ENCODE results near the gene COPZ2. TPM values are rescaled to one million over a fixed set of nuclear protein-coding genes. Genes with fewer than 3 reads are reported as not detected.
A peak's percentile ranks its signal among the peaks of the same experiment; 100 is the strongest.

The COPZ2 gene
- total and polyA plus RNA-seq, 9 of the 15 experiments (the other 6 are each of a cell fraction or from before 2014, with no cell fraction given): 0.22 to 0.49 TPM; not detected in 7

- in situ Hi-C loops (cut with MboI): no loop called here
- TF ChIP-seq FOXO4 (CRISPR knock-in tag; IDR thresholded peaks at IDR 0.05) (no peak), SMAD4 (CRISPR knock-in tag; conservative IDR thresholded peaks at IDR 0.05) (peak; percentile 40; the same call in 1 of the 2 replicates), HNRNPLL (IDR thresholded peaks at IDR 0.05; ENCODE audit: low read depth, low read length, poor library complexity, severe bottlenecking) (peak; percentile 80), NRF1 (conservative IDR thresholded peaks at IDR 0.05 in 1 of 2, IDR thresholded peaks at IDR 0.05 in 1 of 2) (0 out of 4 replicates have a peak, but pooled peaks of 1 of the 2 experiments have one; percentile 16), CREM (IDR thresholded peaks at IDR 0.05; ENCODE audit: low read depth) (no peak), BMI1 (IDR thresholded peaks at IDR 0.05; ENCODE audit: low read length) (peak; percentile 69), CTCF (IDR thresholded peaks at IDR 0.05 in 2 of 3, conservative IDR thresholded peaks at IDR 0.05 in 1 of 3; ENCODE audit: insufficient read depth in 2 of 3, low read depth in 1 of 3, low read length in 3 of 3) (0 out of 6 replicates have a peak, but pooled peaks of 1 of the 3 experiments have one; percentile 3), SRSF3 (IDR thresholded peaks at IDR 0.05; ENCODE audit: insufficient read depth, low read length) (no peak), KLF1 (tag; IDR thresholded peaks at IDR 0.05) (no peak), DPF2 (IDR thresholded peaks at IDR 0.05) (no peak), ZNF561 (CRISPR knock-in tag; conservative IDR thresholded peaks at IDR 0.05) (no peak), RFX1 (IDR thresholded peaks at IDR 0.05) (peak; percentile 91), TCF7L2 (IDR thresholded peaks at IDR 0.05; ENCODE audit: low read depth, low read length) (no peak), ZBTB33 (CRISPR knock-in tag; IDR thresholded peaks at IDR 0.05) (peak; percentile 70), THAP7 (CRISPR knock-in tag; IDR thresholded peaks at IDR 0.05) (no peak), ZNF384 (IDR thresholded peaks at IDR 0.05; ENCODE audit: low read depth, low read length) (no peak), SIN3B (IDR thresholded peaks at IDR 0.05; ENCODE audit: low read depth) (no peak)
Measured at GRCh38 chr17:48012151-48012520, 25.5 kb downstream of the COPZ2 start.

More at GRCh38 chr17:48012151-48012520, 25.5 kb downstream of the COPZ2 start:
- Histone ChIP-seq H3K9me3 (replicated peaks; ENCODE audit: control insufficient read depth, insufficient read depth, low read depth, low read length) (no peaks in the 10 kb centered on the region; the same call in 1 of the 2 replicates), H2AFZ (ENCODE audit: low read depth, low read length) (peak overlapping the region; percentile 92), H3K9ac (ENCODE audit: insufficient read depth in 1 of 2, low read depth in 2 of 2, low read length in 2 of 2) (no peak overlapping the region), H3K9me1 (ENCODE audit: control insufficient read depth, insufficient read depth, low read length) (no peaks in the 10 kb centered on the region), H3K36me3 (ENCODE audit: control insufficient read depth, insufficient read depth, low read length) (no peaks in the 10 kb centered on the region), H3K4me3 (peak overlapping the region; percentile 12; the same call in 1 of the 2 replicates), H3K79me2 (ENCODE audit: control insufficient read depth, insufficient read depth, low read length) (no peaks in the 10 kb centered on the region), H3K4me2 (ENCODE audit: insufficient read depth, low read length) (peak overlapping the region; percentile 69), H3K27ac (ENCODE audit: extremely low read depth, low read depth, low read length) (no peak overlapping the region), H3K4me1 (replicated peaks in 1 of 2; ENCODE audit: control insufficient read depth in 2 of 2, insufficient read depth in 2 of 2, low read length in 2 of 2) (peaks cover 22 to 23% of the 10 kb centered on the region in 2 experiments), H4K20me1 (replicated peaks; ENCODE audit: control insufficient read depth, insufficient read depth, low read length) (no peaks in the 10 kb centered on the region), H3K27me3 (ENCODE audit: control insufficient read depth in 2 of 2, insufficient read depth in 2 of 2, low read length in 2 of 2) (no peaks in the 10 kb centered on the region)
- FAIRE-seq (no peak), DNase-seq (ENCODE audit: extremely low read depth in 1 of 4, low spot score in 3 of 4) (peak; percentile 74 to 91 (median 84)), ATAC-seq (peak; percentile 69)
- ChIA-PET CTCF (ENCODE audit: low intra/inter-chr PET ratio) (interaction anchor here (0.6 to 1.7 kb wide), 2 partner anchors 119 to 580 kb away, joined by 3 to 6 read pairs; no protein-coding TSS in a partner anchor), POLR2A (interaction anchor here (0.8 to 1.2 kb wide), 6 partner anchors 9 to 41 kb away, joined by 3 to 6 read pairs (median 3); partner anchors contain the start of genes CDK5RAP3 and NFE2L1)
- no TSS peak for BruUV-seq (replicated peaks)
- WGBS (ENCODE audit: insufficient coverage, low coverage, missing lambda C conversion rate): 24% methylated on average over 19 of the region's 34 CpGs
- intact Hi-C loops (cut with micrococcal nuclease): no loop called here

Data from K562 (cell line).